Measurements from ENCODE around the gene DDR2. TPM values are rescaled to one million over a fixed set of nuclear protein-coding genes. Genes with fewer than 3 reads are reported as not detected.

Gene DDR2
- total and polyA plus RNA-seq, 2 of the 4 experiments (the other 2 are of a cell fraction), result 66.1 to 245 TPM

- Histone ChIP-seq H3K9ac (ENCODE audit: low read depth, low read length) (no peak overlapping the region), H2BK5ac (ENCODE audit: low read depth, low read length, poor library complexity, severe bottlenecking) (no peak overlapping the region), H3K14ac (replicated peaks; ENCODE audit: low read depth, low read length) (no peak overlapping the region), H3K27me3 (ENCODE audit: control insufficient read depth, insufficient read depth, low read length) (no peaks in the 10 kb centered on the region), H3K4me1 (ENCODE audit: control insufficient read depth, insufficient read depth, low read length) (peaks cover 4% of the 10 kb centered on the region; the same call in 1 of the 2 replicates), H3K79me1 (ENCODE audit: low read depth in 1 of 2, low read length in 2 of 2) (peaks cover 4 to 68% of the 10 kb centered on the region in 2 experiments; a peak in 3 of 4 replicates), H3K36me3 (ENCODE audit: control insufficient read depth, insufficient read depth, low read length) (peaks cover 6% of the 10 kb centered on the region), H2AK9ac (replicated peaks; ENCODE audit: low read depth, low read length, poor library complexity) (no peak overlapping the region), H4K8ac (ENCODE audit: low read depth in 2 of 2, low read length in 2 of 2) (no peak overlapping the region), H3K4me3 (ENCODE audit: insufficient read depth, low read depth, low read length) (no peak overlapping the region), H4K91ac (ENCODE audit: insufficient read depth, low read depth, low read length) (no peak overlapping the region), H2BK120ac (ENCODE audit: low read depth, low read length) (no peak overlapping the region), H3K27ac (ENCODE audit: insufficient read depth, low read length) (no peak overlapping the region), H3K4me2 (ENCODE audit: low read depth, low read length) (no peak overlapping the region), H3K23ac (ENCODE audit: low read depth, low read length) (no peak overlapping the region), H2BK15ac (ENCODE audit: low read depth, low read length) (no peak overlapping the region), H3K4ac (ENCODE audit: low read depth, low read length) (no peak overlapping the region), H2AK5ac (ENCODE audit: low read depth, low read length) (no peak overlapping the region), H3K56ac (ENCODE audit: extremely low read depth, insufficient read depth, low read length) (no peak overlapping the region), H2AFZ (replicated peaks; ENCODE audit: low read length, poor library complexity) (no peak overlapping the region), H4K5ac (ENCODE audit: low read depth, low read length) (no peak overlapping the region), H3K9me1 (ENCODE audit: insufficient read depth, low read length) (peaks cover 21% of the 10 kb centered on the region), H3K18ac (ENCODE audit: low read depth, low read length) (no peak overlapping the region), H4K20me1 (ENCODE audit: insufficient read depth, low read length) (peaks cover 79% of the 10 kb centered on the region), H2BK20ac (ENCODE audit: low read depth, low read length) (no peak overlapping the region), H3K9me3 (ENCODE audit: control insufficient read depth, insufficient read depth, low read length) (no peaks in the 10 kb centered on the region)
- dilution Hi-C loops (cut with HindIII; ENCODE audit: low sequenced_read_pairs, unreplicated experiment) (no loop called here), intact Hi-C loops (cut with micrococcal nuclease) (loop anchor here (10.0 kb wide), 1 partner anchor 135 kb away; no protein-coding TSS in a partner anchor), in situ Hi-C loops (cut with MboI; ENCODE audit: low sequenced_read_pairs) (no loop called here)
- ChIA-PET POLR2A (ENCODE audit: unreplicated experiment) (no interaction called here), CTCF (no interaction called here)
- ATAC-seq (ENCODE audit: low read depth), result no peak
- 89% methylated on average over 4 of the region's 7 CpGs; no CpG with 5 or more reads in 1 of the 2 experiments for WGBS, 2 experiments (ENCODE audit: extremely low coverage in 2 of 2, insufficient read length in 1 of 2)
- no TSS peak for BruUV-seq (replicated peaks)
- TF ChIP-seq SMC3 (IDR thresholded peaks at IDR 0.05; ENCODE audit: low read depth, low read length) (no peak), RAD21 (IDR thresholded peaks at IDR 0.05; ENCODE audit: low read length) (no peak), CEBPB (IDR thresholded peaks at IDR 0.05; ENCODE audit: low read depth, low read length) (no peak), MAFK (IDR thresholded peaks at IDR 0.05; ENCODE audit: low read depth, low read length) (no peak), NFE2L2 (IDR thresholded peaks at IDR 0.05; ENCODE audit: low read depth, low read length) (no peak), FOS (IDR thresholded peaks at IDR 0.05; ENCODE audit: low read depth, low read length) (no peak), MXI1 (IDR thresholded peaks at IDR 0.05; ENCODE audit: borderline replicate concordance, low read depth, low read length) (no peak), CHD1 (IDR thresholded peaks at IDR 0.05; ENCODE audit: low read depth, low read length) (no peak), POLR2A (IDR thresholded peaks at IDR 0.05; ENCODE audit: low read depth, low read length) (no peak), MAZ (IDR thresholded peaks at IDR 0.05; ENCODE audit: borderline replicate concordance, low read depth, low read length) (no peak), RCOR1 (IDR thresholded peaks at IDR 0.05; ENCODE audit: insufficient replicate concordance, low read length) (no peak), CTCF (conservative IDR thresholded peaks at IDR 0.05; ENCODE audit: low read depth, low read length) (no peak), RFX5 (IDR thresholded peaks at IDR 0.05; ENCODE audit: low read depth, low read length) (no peak), BHLHE40 (IDR thresholded peaks at IDR 0.05; ENCODE audit: low read depth, low read length) (no peak)
- TF ChIP-seq, protein P1, sequence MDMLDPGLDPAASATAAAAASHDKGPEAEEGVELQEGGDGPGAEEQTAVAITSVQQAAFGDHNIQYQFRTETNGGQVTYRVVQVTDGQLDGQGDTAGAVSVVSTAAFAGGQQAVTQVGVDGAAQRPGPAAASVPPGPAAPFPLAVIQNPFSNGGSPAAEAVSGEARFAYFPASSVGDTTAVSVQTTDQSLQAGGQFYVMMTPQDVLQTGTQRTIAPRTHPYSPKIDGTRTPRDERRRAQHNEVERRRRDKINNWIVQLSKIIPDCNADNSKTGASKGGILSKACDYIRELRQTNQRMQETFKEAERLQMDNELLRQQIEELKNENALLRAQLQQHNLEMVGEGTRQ (IDR thresholded peaks at IDR 0.05; ENCODE audit: low read depth, low read length), result no peak
- TF ChIP-seq, protein P2, sequence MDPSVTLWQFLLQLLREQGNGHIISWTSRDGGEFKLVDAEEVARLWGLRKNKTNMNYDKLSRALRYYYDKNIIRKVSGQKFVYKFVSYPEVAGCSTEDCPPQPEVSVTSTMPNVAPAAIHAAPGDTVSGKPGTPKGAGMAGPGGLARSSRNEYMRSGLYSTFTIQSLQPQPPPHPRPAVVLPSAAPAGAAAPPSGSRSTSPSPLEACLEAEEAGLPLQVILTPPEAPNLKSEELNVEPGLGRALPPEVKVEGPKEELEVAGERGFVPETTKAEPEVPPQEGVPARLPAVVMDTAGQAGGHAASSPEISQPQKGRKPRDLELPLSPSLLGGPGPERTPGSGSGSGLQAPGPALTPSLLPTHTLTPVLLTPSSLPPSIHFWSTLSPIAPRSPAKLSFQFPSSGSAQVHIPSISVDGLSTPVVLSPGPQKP (IDR thresholded peaks at IDR 0.05; ENCODE audit: borderline replicate concordance, low read depth, low read length), result no peak
- DNase-seq, result no peak
These were observed 7.5 kb downstream of the DDR2 start for GRCh38 chr1:162639718-162640117.

Data from IMR-90 (cell line).